H9 (cell line): ENCODE data around the gene CKS1B. TPM values are rescaled to one million over a fixed set of nuclear protein-coding genes. Genes with fewer than 3 reads are reported as not detected.

ENCODE experiments used
- DNase-seq: peaks from one replicate; pipeline ENCODE4 v3.0.0-alpha.2; 2017
- H2AFZ ChIP-seq: one replicate; pipeline ENCODE4 v1.6.1; 2013; ENCODE audit warnings: mild to moderate bottlenecking, low read length, control low read depth, moderate library complexity
- H2AK5ac ChIP-seq: 2 replicates; pipeline ENCODE4 v1.6.1; 2013; ENCODE audit warnings: low read length, control low read depth, mixed read lengths; ENCODE audit not compliant: insufficient read length
- H2BK120ac ChIP-seq: one replicate; pipeline ENCODE4 v1.6.1; 2013; ENCODE audit warnings: low read depth, mild to moderate bottlenecking, low read length, control low read depth, inconsistent platforms; ENCODE audit not compliant: poor library complexity, severe bottlenecking
- H2BK12ac ChIP-seq: 2 replicates; pipeline ENCODE4 v1.6.1; 2013; ENCODE audit warnings: low read length, control low read depth, mixed read lengths, low read depth; ENCODE audit not compliant: insufficient read length
- H2BK15ac ChIP-seq: 2 replicates; pipeline ENCODE4 v1.6.1; 2013; ENCODE audit warnings: low read depth, low read length, control low read depth
- H2BK20ac ChIP-seq: one replicate; pipeline ENCODE4 v1.6.1; 2013; ENCODE audit warnings: low read depth, mild to moderate bottlenecking, low read length, control low read depth, inconsistent platforms; ENCODE audit not compliant: poor library complexity, severe bottlenecking
- H2BK5ac ChIP-seq: 2 replicates; pipeline ENCODE4 v1.6.1; 2013; ENCODE audit warnings: low read length, control low read depth, mixed read lengths; ENCODE audit not compliant: insufficient read length
- H3K14ac ChIP-seq: 2 replicates; pipeline ENCODE4 v1.6.1; 2013; ENCODE audit warnings: low read length, control low read depth; ENCODE audit not compliant: insufficient read depth
- H3K18ac ChIP-seq: 2 replicates; pipeline ENCODE4 v1.6.1; 2013; ENCODE audit warnings: low read depth, mild to moderate bottlenecking, mixed read lengths, low read length, control low read depth; ENCODE audit not compliant: insufficient read length
- H3K23ac ChIP-seq: 2 replicates; pipeline ENCODE4 v1.6.1; 2013; ENCODE audit warnings: low read length, control low read depth, mixed read lengths, low read depth; ENCODE audit not compliant: insufficient read length
- H3K23me2 ChIP-seq: 2 replicates; pipeline ENCODE4 v1.6.1; 2013; ENCODE audit warnings: low read depth, mild to moderate bottlenecking, mixed read lengths, low read length, control low read depth; ENCODE audit not compliant: insufficient read length, poor library complexity, severe bottlenecking
- H3K27ac ChIP-seq: 2 replicates; pipeline ENCODE4 v1.5.1; 2013; ENCODE audit warnings: low read length, control low read depth, mixed read lengths, low read depth; ENCODE audit not compliant: insufficient read length
- H3K27me3 ChIP-seq: 2 replicates; pipeline ENCODE4 v1.6.1; 2013; ENCODE audit warnings: low read length, control low read depth, inconsistent platforms; ENCODE audit not compliant: insufficient read depth
- H3K4ac ChIP-seq: 2 replicates; pipeline ENCODE4 v1.6.1; 2013; ENCODE audit warnings: low read depth, mild to moderate bottlenecking, control low read depth, inconsistent platforms, low read length, moderate library complexity
- H3K4me1 ChIP-seq: 2 replicates; pipeline ENCODE4 v1.6.1; 2013; ENCODE audit warnings: low read length, control low read depth, inconsistent platforms; ENCODE audit not compliant: insufficient read depth
- H3K4me2 ChIP-seq: 2 replicates; pipeline ENCODE4 v1.6.1; 2013; ENCODE audit warnings: low read length, control low read depth, mixed read lengths; ENCODE audit not compliant: insufficient read length, insufficient read depth
- H3K56ac ChIP-seq: 2 replicates; pipeline ENCODE4 v1.6.1; 2013; ENCODE audit warnings: low read depth, mild to moderate bottlenecking, mixed read lengths, low read length, control low read depth; ENCODE audit not compliant: insufficient read length
- H3K79me1 ChIP-seq: 2 replicates; pipeline ENCODE4 v1.6.1; 2013; ENCODE audit warnings: low read depth, mild to moderate bottlenecking, moderate library complexity, low read length, control low read depth, inconsistent platforms; ENCODE audit not compliant: insufficient read depth, poor library complexity, severe bottlenecking
- H3K79me2 ChIP-seq: 2 replicates; pipeline ENCODE4 v1.6.1; 2013; ENCODE audit warnings: low read length, control low read depth, inconsistent platforms; ENCODE audit not compliant: insufficient read depth
- H3K9ac ChIP-seq: 2 replicates; pipeline ENCODE4 v1.6.1; 2013; ENCODE audit warnings: low read length, control low read depth, mixed read lengths; ENCODE audit not compliant: insufficient read length; ENCODE audit errors: extremely low read depth
- H3K9me3 ChIP-seq: one replicate; pipeline ENCODE4 v1.6.1; 2013; ENCODE audit warnings: low read depth, low read length, inconsistent platforms; ENCODE audit not compliant: control insufficient read depth
- H3T11ph ChIP-seq: one replicate; pipeline ENCODE4 v1.6.1; 2013; ENCODE audit warnings: mild to moderate bottlenecking, low read length, control low read depth, inconsistent platforms
- H4K20me1 ChIP-seq: one replicate; pipeline ENCODE4 v1.6.1; 2013; ENCODE audit not compliant: control insufficient read depth, insufficient read length, insufficient read depth
- H4K5ac ChIP-seq: 2 replicates; pipeline ENCODE4 v1.6.1; 2013; ENCODE audit warnings: low read depth, mild to moderate bottlenecking, mixed read lengths, low read length, control low read depth; ENCODE audit not compliant: insufficient read length
- H4K8ac ChIP-seq: replicated peaks from 2 replicates; pipeline ENCODE4 v1.6.1; 2013; ENCODE audit warnings: low read length, control low read depth, mixed read lengths, low read depth; ENCODE audit not compliant: insufficient read length
- H4K91ac ChIP-seq: 2 replicates; pipeline ENCODE4 v1.6.1; 2013; ENCODE audit warnings: low read depth, mild to moderate bottlenecking, moderate library complexity, mixed read lengths, low read length, control low read depth; ENCODE audit not compliant: insufficient read length
- H3K27ac Mint-ChIP-seq, 3 experiments: 2 replicates in 2 of 3; 3 replicates in 1 of 3; pipeline ENCODE4 v1.8.0; 2020 to 2021; ENCODE audit warnings: mixed read lengths in 3 of 3, mild to moderate bottlenecking in 1 of 3, moderate library complexity in 1 of 3
- H3K27me3 Mint-ChIP-seq: 2 replicates; pipeline ENCODE4 v1.8.0; 2021; ENCODE audit warnings: low read depth, mild to moderate bottlenecking, moderate library complexity, mixed read lengths
- H3K36me3 Mint-ChIP-seq, 3 experiments: 2 replicates in 2 of 3; 3 replicates in 1 of 3; pipeline ENCODE4 v1.8.0; 2020 to 2021; ENCODE audit warnings: low read depth in 3 of 3, mixed read lengths in 3 of 3; ENCODE audit not compliant: insufficient read depth in 1 of 3
- H3K4me1 Mint-ChIP-seq, 2 experiments: 2 replicates each; pipeline ENCODE4 v1.8.0; 2020; ENCODE audit warnings: mixed read lengths in 2 of 2
- H3K4me3 Mint-ChIP-seq, 2 experiments: 2 replicates in 1 of 2; 3 replicates in 1 of 2; pipeline ENCODE4 v1.8.0; 2020 to 2021; ENCODE audit warnings: mild to moderate bottlenecking in 2 of 2, mixed read lengths in 2 of 2, moderate library complexity in 1 of 2
- H3K9me3 Mint-ChIP-seq, 2 experiments: 2 replicates in 1 of 2; 3 replicates in 1 of 2; pipeline ENCODE4 v1.8.0; 2020; ENCODE audit warnings: mild to moderate bottlenecking in 2 of 2, mixed read lengths in 2 of 2, moderate library complexity in 1 of 2
- WGBS: extraction: QIAGEN DNeasy Blood & Tissue Kit; methylation state at CpG from one replicate; pipeline ENCODE4 v1.1.7; 2013; ENCODE audit warnings: missing lambda C conversion rate, low lambda C conversion rate, mixed read lengths; ENCODE audit not compliant: insufficient read length; ENCODE audit errors: extremely low coverage; 5-methylcytosine and 5-hydroxymethylcytosine counted together
- total RNA-seq: library from RNA; stranded (reverse); gene quantifications from 2 replicates; pipeline ENCODE4 v1.2.1, GENCODE V29; 2021
- TF ChIP-seq, protein P1 (sequence below): fragments of 200-600 bp; sonication (generic); conservative IDR thresholded peaks from 3 replicates; pipeline ENCODE4 v1.8.0; 2021; ENCODE audit warnings: antibody characterized with exemption, mild to moderate bottlenecking

The CKS1B gene
- total RNA-seq, 1 experiment from 2014 or later, result 279 TPM

DNA sequence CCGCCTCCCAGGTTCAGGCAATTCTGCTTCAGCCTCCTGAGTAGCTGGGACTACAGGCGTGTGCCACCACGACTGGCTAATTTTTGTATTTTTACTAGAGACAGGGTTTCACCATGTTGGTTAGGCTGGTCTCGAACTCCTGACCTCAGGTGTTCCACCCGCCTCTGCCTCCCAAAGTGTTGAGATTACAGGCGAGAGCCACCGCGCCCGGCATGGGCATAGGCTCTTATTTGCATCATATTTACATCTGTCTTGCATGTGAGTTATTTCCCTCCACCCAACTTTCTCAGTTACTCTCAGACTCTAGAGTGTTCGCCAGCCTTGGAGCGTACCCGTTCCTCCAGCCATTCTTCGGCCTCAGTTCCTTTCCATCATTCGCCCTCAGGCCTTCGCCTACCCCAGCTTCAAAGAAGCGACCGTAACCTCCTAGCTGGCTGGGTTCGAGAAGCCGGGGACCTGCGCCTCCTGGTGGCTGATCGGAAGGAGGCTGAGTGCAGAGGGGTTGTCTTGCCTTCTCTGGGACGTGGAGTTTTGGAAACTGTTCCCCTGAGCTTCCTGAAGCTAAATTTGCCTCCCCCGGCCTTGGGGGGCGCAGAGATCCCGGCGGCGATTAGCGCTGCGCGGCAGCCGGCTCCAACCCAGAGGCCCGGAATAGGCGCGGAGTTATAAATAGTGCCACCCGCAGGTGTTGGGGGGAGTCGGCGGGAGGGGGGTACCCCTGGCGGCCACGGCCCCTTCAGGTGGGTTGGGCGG lies 24.5 kb downstream of the CKS1B start:
- no peaks in the 10 kb centered on the region for H3K27me3 ChIP-seq
- H3K23me2 ChIP-seq, result peaks cover 22% of the 10 kb centered on the region
- H3K36me3 Mint-ChIP-seq, result no peaks in the 10 kb centered on the region
- no peaks in the 10 kb centered on the region for H4K20me1 ChIP-seq
- H2BK12ac ChIP-seq, result no peak overlapping the region
- TF ChIP-seq, protein P1, sequence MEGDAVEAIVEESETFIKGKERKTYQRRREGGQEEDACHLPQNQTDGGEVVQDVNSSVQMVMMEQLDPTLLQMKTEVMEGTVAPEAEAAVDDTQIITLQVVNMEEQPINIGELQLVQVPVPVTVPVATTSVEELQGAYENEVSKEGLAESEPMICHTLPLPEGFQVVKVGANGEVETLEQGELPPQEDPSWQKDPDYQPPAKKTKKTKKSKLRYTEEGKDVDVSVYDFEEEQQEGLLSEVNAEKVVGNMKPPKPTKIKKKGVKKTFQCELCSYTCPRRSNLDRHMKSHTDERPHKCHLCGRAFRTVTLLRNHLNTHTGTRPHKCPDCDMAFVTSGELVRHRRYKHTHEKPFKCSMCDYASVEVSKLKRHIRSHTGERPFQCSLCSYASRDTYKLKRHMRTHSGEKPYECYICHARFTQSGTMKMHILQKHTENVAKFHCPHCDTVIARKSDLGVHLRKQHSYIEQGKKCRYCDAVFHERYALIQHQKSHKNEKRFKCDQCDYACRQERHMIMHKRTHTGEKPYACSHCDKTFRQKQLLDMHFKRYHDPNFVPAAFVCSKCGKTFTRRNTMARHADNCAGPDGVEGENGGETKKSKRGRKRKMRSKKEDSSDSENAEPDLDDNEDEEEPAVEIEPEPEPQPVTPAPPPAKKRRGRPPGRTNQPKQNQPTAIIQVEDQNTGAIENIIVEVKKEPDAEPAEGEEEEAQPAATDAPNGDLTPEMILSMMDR, result peak; percentile 90
- no peak overlapping the region for H3K27ac ChIP-seq
- no peak overlapping the region for H2AK5ac ChIP-seq
- no peaks in the 10 kb centered on the region; the same call in 1 of the 2 replicates for H3K79me2 ChIP-seq
- H3K9me3 ChIP-seq, result no peaks in the 10 kb centered on the region
- H3K9ac ChIP-seq, result no peak overlapping the region
- peaks cover 0 to 2% of the 10 kb centered on the region in 2 experiments; a peak in 2 of 5 replicates for H3K9me3 Mint-ChIP-seq
- no peak overlapping the region for H3T11ph ChIP-seq
- H3K4me2 ChIP-seq, result peak overlapping the region; percentile 90
- H3K27me3 Mint-ChIP-seq, result peaks cover 3% of the 10 kb centered on the region
- no peak overlapping the region for H3K4ac ChIP-seq
- H3K79me1 ChIP-seq, result no peaks in the 10 kb centered on the region
- no peak overlapping the region for H3K56ac ChIP-seq
- H4K5ac ChIP-seq, result no peak overlapping the region
- H4K91ac ChIP-seq, result no peak overlapping the region
- H3K23ac ChIP-seq, result no peak overlapping the region
- H3K18ac ChIP-seq, result no peak overlapping the region
- no CpG with 5 or more reads among the region's 40 CpGs for WGBS
- no peak overlapping the region for H2BK20ac ChIP-seq
- H3K14ac ChIP-seq, result no peak overlapping the region
- peak; percentile 89 for DNase-seq
- H2BK15ac ChIP-seq, result no peak overlapping the region
- no peak overlapping the region for H2BK120ac ChIP-seq
- no peak overlapping the region for H4K8ac ChIP-seq
- peaks cover 12 to 25% of the 10 kb centered on the region in 2 experiments for H3K4me1 Mint-ChIP-seq
- H2AFZ ChIP-seq, result no peak overlapping the region
- peak overlapping the region; percentile 81 to 93 for H3K4me3 Mint-ChIP-seq
- H3K27ac Mint-ChIP-seq, result peak overlapping the region in 1 of 3 experiments; percentile 92; a peak in 2 of 7 replicates
- H3K4me1 ChIP-seq, result no peaks in the 10 kb centered on the region
- no peak overlapping the region for H2BK5ac ChIP-seq
